NCI-H2171 treated with DMSO at 0.1 percent for 48 hours (cell line): ENCODE results near the gene VARS2.
A peak's percentile ranks its signal among the peaks of the same experiment; 100 is the strongest.

ENCODE experiments used
- DNase-seq: peaks from one replicate; lab custom pipeline; 2025; lab: John Stamatoyannopoulos, UW

The VARS2 gene

DNA sequence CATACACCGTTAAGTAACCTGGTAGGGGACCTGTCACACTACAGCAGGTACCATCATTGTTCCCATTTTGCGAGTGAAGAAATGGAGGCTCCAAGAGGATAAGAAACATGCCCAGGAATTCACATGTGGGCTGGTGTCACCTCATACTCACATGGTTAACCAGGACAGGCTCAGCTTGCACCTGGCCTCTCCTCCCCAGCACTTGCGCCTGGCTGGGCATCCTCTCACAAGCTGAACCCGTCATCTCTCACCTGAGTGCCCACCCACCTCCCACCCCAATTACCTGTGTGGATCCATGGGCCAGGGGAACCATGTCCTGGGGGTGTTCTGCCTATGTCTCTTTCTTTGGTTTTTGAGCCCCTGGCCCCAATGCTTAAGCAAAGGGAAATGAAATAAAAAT, 16.5 kb downstream of the VARS2 start:
- DNase-seq: no peak

DNA sequence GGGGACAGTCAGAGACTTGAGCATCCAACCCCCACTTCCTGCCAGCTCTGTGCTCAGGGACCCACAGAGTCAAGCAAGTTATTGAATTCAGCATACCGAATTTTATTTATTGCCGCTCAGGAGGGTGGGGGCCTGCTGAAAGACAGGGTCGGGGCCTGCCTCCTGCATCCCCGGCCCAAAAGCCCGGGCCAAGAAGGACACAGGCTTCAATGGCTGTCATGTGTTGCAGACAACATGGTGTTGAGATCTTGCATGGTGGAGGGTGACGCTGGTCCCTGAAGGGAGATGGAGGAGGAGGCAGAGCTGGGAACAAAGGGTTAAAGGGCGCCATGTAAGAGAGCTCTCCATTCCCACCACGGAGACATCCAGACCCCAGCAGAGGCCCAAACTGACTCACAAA, 17.2 kb downstream of the VARS2 start:
- DNase-seq: no peak

DNA sequence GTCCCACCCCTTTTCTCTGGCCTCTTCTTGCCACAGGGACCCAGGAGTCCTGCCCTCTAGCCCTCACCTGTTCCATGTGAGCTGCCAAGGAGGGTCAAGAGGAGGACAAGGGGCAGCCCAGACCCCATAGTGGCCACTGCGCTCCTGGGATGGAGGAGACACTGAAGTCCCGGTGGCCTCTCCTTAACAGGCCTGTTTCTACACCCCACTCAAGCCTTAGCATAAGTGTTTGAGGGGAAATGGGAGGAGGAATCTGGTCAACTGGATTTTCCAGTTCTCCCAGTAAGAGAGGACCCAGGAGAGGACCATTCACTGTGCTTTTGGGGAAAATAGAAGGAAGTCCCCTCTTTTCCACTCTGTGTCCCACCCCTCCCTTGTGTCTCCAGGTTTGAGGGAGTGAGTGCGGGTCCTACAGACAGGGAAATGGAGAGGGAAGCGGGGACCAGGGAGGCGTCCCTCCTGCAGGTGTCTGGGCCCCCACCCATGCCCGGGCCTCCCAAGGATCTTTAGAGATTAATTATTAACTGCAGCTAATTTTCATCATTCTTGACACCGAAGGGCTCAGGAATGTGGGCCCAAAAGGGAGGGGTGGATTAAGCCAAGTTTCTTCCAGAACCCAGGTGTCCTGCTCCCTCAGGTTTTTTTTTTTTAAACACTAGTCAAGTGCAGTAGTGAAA, 18.1 kb downstream of the VARS2 start, which contains the start of gene SFTA2:
Gene SFTA2 (minus strand): TSS at position 202 of the 677 bp plus-strand sequence. CDS start 74 bp downstream, at position 128.
- DNase-seq: no peak

DNA sequence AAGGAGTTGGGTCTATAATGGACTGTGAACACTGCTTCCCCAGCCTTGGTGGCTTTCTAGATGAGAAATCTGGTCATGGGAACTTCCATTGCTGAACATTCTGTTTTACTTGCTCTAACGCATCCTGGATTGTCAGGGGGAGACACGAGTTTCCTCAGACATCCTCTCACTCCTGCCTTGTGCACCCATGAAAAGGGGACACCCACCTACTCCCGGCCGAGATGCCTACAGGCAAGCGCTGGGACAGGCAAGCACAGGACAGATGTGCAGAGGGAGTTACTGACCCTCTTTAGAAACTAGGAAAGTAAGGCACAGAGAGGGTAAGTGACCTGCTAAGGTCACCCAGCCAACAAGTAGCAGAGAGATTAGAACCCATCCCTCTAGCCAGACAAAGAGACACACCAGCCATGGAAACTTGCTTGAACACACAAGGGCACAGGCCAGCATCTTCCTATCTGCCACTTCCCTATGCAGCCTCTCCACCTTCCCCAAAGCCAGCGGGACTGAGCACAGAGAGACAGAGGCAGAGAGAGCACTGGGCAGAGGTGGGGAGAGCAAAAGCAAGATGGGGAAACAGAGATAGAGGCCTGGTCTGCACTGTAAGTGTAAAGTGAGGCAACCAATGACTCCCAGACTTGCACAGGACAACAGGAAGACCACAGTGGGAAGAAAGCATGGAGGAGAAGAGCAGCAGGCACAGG, 18.8 kb downstream of the VARS2 start:
- no peak for DNase-seq

DNA sequence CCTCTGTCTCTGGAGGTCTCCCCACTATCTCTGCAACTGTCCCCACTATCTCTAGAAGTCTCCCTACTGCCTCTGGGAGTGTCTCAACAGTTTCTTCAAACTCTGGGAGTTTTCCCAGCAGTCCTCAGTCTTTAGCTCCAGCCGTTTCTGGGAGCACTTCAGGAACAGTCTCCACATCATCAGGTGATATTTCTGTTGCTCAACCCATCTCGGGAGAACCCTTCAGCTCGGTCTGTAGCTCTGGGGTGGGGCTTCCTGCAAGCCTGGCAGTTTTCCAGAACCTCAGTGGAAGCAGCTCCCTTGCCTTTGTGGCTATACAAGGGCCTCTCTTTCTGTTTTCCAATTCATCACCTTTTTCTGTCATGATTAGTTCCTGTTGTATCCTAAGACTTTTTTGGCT, 21.0 kb downstream of the VARS2 start:
- DNase-seq: no peak

DNA sequence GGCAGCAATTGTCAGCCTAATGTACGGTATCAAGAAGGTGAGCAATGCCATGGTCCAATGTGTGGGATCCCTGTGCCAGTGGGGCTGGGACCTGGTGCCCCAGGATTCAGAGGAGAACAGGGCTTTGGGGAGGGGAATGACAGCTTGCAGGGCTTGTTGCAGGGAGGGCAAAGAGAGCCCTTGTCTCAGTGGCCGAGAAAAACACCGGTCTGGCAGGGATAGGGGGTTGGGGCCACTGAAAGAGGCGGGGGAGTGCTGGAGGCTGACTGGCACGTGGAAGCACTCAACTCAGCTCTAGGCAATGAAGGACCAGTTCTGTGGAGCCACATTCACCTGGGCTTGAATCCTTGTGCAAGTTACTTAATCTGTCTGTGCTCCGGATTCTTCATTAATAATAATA, 23.2 kb downstream of the VARS2 start:
- no peak for DNase-seq

DNA sequence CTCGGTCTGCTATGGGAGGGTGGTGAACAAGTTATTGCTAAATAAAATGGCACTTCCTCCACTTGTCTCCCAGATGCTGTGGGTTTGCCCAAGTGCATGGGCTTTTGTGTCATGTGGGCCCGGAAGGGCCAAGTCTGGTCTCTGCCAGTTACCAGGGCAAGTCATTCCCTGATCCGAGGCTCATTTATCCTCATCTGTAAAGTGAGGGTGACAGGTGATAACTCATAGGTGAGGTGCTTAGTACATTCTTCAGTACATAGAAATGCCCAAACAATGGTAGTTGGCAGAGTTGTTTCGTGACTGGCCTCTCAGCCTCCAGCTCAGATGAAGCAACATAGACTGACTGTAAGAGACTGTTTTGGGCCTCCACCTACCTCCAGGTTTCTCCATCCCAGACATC, 24.7 kb downstream of the VARS2 start:
- DNase-seq: no peak

DNA sequence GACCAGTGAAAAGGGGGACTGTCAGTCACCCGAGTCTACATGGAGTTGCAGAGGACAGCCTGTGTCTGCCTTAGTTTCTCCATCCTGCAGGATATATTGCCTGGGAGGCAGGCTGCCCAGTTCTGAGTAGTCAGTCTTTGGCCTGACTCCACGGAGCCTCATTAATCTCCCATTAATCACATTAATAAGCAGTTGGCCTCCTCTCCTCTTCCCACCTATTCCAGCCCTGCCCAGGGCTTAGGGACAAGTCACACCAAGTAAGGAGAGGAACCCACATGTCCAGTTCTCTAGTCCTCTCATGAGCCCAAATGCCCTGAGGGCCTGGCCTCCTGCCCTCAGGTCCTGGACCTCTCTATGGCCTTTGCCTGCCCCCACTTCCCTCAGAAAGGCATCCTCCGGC, 25.4 kb downstream of the VARS2 start:
- no peak for DNase-seq

DNA sequence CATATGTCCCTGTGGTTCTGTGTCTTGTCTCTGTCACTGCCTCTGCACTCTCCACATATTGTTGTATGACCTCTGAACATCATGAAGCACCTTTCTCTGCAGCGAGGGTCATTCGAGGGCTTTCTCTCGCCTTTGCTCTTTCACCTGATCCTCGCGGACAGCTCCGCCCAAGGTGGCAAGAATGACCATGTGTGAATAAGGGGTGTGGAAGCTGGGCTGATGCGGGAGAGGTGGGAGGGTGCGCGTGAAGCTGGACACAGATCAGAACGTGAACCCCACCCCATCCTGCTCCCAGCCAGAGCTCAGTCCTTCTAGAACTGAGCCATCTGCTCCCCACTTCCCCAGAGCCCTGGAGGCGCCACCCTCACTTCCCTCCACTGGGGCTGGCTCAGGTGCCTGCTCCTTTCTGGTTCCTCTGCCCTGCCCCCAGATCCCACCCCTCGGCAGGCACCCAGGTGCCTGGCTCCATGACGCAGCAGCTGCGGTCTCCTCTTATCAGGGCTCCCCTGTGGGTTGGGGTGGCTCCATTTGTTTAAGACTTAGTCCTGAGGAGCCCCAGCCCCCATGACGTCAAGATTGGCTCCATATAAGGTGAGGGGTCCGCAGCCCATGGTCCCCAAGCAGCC, 26.4 kb downstream of the VARS2 start, which contains the start of gene MUCL3:
Gene MUCL3 (plus strand): TSS at position 613 of the 626 bp plus-strand sequence. CDS start 27 bp downstream, outside the sequence.
- peak; percentile 24 for DNase-seq

DNA sequence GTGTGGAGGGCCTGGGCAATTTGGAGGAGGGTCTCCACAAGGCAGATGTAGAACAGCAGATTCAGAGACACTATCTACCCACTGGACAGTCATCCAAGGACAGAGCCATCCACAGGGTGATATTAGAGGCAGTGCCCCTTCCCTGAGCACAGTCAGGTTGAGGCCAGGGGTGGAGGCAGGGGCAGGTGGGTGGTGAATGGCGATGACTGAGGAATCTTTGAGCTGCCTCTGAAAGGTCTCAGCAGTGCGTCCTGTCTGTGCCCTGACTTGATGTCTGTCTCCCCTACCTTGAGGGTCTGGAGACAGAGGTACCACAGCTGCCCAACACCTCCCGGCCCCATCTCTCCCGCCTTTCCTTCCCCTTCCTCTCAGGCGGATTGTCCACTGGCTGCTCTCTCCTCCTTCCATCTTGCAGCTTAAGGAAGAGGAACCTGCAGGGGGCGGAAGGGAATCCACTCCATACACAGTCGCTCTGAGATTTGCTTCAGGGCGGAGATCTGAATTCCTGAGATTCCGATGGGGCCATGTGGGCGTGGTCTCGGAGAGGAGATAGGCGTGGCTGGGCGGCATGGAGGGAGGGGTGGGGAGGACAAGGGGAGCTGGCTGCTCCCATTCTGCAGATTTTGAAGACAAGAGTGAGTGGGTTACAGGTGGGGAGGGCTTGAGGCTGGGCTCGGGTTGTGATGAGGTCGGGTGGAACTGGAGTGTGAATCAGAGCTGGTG, 28.5 kb downstream of the VARS2 start:
- DNase-seq: no peak

DNA sequence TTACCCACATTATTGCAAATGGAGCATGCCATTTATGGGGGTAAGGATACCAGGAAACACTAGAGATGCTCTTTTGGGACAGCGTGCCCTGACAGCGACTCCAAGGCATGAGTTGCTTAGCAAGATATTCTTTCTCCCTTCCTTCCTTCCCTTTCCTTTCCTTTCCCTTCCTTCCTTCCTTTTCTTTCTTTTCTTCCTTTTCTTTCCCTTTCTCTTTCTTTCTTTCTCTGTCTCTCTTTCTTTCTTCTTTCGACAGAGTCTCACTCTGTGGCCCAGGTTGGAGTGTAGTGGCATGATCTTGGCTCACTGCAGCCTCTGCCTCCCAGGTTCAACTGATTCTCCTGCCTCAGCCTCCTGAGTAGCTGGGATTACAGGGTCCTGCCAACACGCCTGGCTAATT, 30.0 kb downstream of the VARS2 start:
- DNase-seq: no peak

DNA sequence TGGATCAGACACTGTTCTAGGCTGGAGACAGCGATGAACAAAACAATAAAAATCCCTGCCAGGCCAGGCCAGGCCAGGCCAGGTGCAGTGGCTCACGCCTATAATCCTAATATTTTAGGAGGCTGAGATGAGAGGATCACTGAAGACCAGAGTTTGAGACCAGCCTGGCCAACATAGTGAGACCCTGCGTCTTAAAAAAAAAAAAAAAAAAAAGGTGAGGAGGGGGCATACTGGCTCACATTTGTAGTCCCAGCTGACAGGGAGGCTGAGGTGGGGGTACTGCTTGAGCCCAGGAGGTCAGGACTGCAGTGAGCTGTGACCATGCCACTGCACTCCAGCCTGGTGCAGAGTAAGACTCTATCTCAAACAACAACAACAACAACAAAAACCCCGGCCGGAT, 31.2 kb downstream of the VARS2 start:
- DNase-seq: no peak

DNA sequence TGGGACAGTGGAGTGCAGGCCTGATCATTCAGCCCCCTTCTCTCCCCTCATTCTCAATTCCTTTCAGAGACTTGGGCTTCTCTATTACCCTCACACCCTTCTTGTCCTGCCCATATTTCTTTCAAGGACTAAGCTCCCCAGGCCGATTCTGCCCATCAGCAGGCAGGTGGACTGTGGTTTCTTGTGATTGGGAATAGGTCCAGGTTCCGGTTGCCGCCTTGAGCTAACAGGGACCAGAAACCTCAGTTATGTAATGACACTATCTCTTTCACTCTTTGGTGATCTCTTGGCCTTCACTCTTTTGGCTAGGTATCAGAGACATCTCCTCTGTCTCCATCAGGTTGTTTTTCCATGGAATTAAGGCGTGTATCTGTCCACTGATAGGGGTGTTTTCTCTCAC, 33.2 kb downstream of the VARS2 start:
- no peak for DNase-seq

DNA sequence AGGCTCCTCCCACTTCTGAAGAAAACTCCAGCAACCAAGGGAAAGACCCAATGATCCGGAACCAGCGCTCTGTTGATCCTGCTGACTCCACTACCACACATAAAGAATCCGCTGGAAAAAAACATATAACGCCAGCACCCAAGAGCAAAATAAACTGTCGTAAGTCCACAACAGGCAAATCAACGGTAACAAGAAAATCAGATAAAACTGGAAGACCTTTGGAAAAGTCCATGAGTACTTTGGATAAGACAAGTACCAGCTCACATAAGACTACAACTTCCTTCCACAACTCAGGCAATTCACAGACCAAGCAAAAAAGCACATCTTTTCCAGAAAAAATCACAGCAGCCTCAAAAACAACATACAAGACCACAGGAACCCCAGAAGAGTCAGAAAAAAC, 34.8 kb downstream of the VARS2 start:
- no peak for DNase-seq

DNA sequence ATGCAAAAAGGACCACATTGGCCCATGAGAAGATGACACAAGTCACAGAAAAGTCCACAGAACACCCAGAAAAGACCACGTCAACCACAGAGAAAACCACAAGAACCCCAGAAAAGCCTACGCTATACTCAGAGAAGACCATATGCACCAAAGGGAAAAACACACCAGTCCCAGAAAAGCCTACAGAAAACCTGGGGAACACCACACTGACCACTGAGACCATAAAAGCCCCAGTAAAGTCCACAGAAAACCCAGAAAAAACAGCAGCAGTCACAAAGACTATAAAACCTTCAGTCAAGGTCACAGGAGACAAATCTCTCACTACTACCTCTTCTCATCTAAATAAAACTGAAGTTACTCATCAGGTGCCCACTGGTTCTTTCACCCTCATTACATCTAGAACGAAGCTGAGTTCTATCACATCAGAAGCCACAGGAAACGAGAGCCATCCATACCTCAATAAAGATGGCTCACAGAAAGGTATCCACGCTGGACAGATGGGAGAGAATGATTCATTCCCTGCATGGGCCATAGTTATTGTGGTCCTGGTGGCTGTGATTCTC, 38.0 kb downstream of the VARS2 start:
- no peak for DNase-seq

DNA sequence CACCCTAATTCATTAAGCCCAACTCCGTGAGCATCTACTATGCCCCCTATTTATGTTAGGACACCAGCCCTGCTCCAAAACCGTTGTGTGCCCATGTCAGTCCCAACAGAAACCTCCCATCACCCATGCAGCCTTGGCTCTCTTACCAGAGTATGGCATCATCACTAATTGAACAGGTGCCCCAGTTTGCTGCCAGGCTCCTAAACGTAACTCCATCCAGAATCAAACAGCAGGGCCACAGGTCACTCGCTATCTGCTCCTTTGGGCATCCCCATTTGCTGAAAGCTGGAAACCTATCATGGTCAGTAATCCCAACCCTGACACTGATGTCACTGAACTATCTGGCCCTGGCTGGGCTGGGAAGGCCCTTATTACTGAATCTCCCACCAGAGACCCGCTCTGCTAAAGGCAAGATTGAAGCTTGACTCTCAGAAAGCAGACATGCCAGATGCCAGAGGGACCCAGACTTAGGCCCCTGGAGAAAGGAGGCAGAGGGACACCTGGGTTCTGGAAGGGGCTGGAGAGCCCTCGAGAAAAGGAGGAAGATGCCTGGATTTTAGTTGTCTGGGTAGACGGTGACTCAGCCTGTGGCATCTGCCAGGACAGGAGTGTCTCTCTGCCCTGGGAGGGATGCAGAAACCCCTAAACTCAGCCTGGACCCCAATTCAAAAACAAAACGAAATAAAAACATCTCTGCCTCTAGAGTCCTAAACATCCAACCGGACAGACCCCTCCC, 40.8 kb downstream of the VARS2 start:
- DNase-seq: no peak

DNA sequence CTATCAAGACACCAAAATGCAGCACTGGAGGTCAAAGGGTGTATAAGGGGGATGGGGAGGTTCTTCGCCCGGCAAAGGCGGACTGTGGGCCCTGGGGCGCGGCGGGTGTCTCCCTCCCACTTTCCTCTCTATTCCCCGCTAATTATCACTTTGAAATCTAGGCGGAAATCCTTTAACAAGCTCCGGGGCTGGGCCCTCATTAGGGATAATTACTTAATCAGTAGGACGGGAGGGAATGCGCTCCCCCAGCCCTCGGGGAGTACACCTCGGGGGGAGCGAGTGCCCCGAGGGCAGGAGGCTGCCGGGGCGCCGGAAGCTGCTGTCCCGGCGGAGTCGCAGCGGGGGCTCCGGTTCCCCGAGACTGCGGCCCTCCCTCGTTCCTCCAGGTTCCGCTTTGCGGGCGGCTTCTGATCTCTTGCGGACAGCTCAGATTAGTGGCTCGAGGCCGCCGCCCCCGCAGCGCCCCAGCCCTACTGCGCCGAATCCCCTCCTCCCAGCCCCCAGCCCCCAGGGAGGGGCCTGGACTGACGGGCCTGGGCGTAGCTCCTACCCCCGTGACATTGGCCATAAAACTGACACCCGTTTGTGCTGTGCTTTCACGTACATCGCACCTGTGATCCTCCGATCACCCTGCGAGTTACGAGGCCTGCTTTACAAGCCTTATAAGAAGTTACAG, 41.5 kb downstream of the VARS2 start:
- peak; percentile 10 for DNase-seq

DNA sequence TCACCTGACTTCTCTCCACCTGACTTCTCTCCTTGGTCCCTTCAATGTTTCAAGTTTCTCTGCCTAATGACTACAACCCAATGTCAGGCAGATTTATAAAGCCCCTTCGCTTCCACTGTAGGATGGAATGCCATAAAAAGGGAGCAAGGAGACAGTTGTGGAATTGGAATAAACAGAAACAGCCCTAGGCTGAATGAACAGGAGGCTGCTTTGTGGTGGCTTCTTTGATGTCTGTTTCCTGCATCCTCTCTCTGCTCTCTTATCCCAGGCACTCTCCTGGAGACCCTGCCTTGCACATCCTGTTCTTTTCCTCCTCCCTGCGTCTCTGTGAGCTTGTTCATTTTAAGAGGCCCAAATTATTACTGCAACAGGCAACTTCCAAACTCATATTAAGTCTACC, 43.7 kb downstream of the VARS2 start:
- DNase-seq: no peak

DNA sequence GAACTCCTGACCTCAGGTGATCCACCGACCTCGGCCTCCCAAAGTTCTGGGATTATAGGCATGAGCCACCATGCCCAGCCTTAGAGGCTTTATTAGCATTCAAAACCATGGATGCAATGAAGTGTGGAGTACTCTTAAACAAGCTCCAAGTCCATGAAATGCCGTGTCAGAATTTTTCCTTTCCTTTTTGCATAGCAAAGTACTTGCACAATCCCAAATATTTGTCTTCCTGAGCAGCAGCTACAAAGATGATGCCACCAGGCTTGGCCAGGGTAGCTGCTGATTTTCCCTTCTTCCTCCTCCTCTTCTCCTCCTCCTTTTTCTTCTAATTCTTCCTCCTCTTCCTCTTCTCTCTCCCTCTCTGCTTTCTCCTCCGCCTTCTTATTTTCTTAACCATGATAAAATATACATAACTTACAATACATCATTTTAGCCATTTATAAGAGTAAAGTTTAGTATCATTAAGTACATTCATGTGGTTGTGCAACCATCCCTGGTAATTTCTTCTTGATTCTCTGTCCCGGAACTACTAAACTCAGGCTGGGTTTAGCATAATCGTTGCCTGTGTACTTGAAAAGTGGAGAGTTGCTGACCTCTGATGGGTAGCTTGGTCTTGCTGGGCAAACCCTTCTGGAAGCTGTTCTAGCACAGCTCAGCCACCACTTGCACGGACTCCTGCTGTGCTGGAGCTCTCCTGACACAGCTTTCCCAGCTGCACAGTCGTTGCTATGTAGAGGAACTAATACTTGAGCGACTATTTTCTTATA, 47.1 kb downstream of the VARS2 start:
- no peak for DNase-seq

DNA sequence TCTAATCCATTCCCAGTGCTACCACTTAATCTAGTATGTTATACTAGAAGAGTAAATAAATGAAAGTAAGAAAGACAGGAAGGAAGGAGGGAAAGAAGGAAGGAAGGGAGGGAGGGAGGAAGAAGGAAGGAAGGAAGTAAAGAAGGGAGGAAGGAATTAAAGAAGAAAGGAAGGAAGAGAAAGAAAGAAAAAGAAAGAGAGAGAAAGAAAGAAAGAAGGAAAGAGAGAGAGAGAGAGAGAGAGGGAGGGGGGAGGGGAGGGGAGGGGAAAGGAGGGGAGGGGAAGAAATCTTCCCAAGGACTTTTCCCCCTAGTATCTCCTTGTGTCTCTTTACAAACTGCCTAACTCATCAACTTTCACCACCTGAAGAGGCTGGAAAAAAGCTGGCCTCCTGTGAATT, 48.7 kb downstream of the VARS2 start:
- DNase-seq: no peak
